Activated CD8-positive, alpha-beta T cell treated with anti-CD3 and anti-CD28 coated beads for 36 hours (primary cell): ENCODE results near the gene AHNAK. TPM values are rescaled to one million over a fixed set of nuclear protein-coding genes. Genes with fewer than 3 reads are reported as not detected.
A peak's percentile ranks its signal among the peaks of the same experiment; 100 is the strongest.

Experiments
- ATAC-seq: fragments of 200-7000 bp; cut with Tn5 transposase; one replicate; pipeline ENCODE4 v1.10.0; 2021; ENCODE audit warnings: mild to moderate bottlenecking, moderate library complexity
- CTCF ChIA-PET: fragments of 350-600 bp; sonication (Branson Sonifier 250); formaldehyde crosslinking; loops from one replicate; lab custom pipeline; 2021; ENCODE audit warnings: antibody characterized with exemption; lab: Charles Lee
- POLR2A ChIA-PET: fragments of 350-600 bp; sonication (Branson Sonifier 250); formaldehyde crosslinking; loops from one replicate; lab custom pipeline; 2021; ENCODE audit warnings: antibody characterized with exemption; lab: Charles Lee
- DNase-seq: peaks from one replicate; pipeline ENCODE4 v3.0.0-alpha.2; 2020
- H3K27ac Mint-ChIP-seq: one replicate; pipeline ENCODE4 v1.8.0; 2021; ENCODE audit warnings: mild to moderate bottlenecking, mixed read lengths
- H3K27me3 Mint-ChIP-seq: one replicate; pipeline ENCODE4 v1.8.0; 2021; ENCODE audit warnings: mixed read lengths
- H3K36me3 Mint-ChIP-seq: one replicate; pipeline ENCODE4 v1.8.0; 2021; ENCODE audit warnings: low read depth, mixed read lengths
- H3K4me1 Mint-ChIP-seq: one replicate; pipeline ENCODE4 v1.8.0; 2021; ENCODE audit warnings: low read depth, mixed read lengths
- H3K4me3 Mint-ChIP-seq: one replicate; pipeline ENCODE4 v1.8.0; 2021; ENCODE audit warnings: mild to moderate bottlenecking, moderate library complexity, mixed read lengths
- H3K9me3 Mint-ChIP-seq: one replicate; pipeline ENCODE4 v1.8.0; 2021; ENCODE audit warnings: mixed read lengths
- intact Hi-C: fragments of 100-400 bp; cut with micrococcal nuclease; formaldehyde crosslinking; loops from one replicate; pipeline ENCODE4 v1.10.0; 2022
- total RNA-seq, 2 experiments: library from RNA; stranded (reverse); gene quantifications; one replicate each; pipeline ENCODE4 v1.2.3, GENCODE V29; 2021
- TF ChIP-seq, protein P1 (sequence below): fragments of 200-600 bp; IDR thresholded peaks from one replicate; pipeline ENCODE4 v1.8.0; 2022; ENCODE audit warnings: antibody characterized with exemption, mild to moderate bottlenecking

AHNAK gene
- total RNA-seq, 2 experiments from 2014 or later = 41.1 to 43.0 TPM

DNA sequence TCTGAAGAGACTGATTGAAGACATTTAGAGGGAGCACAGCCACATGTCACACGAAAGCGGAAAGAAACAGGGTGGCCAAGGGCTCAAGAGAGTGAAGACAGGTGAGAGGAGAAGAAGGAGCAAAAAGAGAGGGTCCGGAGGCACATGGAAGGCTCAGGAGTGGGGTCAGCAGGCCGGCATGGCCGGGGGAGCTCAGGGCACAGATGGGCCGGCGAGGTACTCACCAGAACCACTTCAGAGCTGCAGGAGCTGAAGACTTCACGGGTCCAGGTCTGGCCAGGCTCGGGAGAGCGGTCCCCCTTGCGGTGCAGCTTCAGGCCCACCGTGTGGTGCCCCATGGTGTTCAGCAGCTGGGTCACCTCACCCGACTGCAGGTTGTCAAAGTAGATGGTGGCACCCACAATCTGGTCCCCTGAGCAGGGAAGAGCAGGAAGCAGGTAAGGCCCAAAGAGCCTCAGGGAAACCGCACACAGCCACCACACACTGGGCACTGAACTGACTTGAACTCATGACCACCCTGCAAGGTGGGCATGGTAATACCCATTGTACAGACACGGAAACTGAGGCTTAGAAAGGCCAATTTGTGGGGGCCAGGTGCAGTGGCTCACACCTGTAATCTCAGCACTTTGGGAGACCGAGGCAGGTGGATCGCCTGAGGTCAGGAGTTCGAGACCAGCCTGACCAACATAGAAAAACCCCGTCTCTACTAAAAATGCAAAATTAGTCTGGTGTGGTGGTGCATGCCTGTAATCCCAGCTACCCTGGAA is 11.6 kb downstream of the AHNAK start:
- no peaks in the 10 kb centered on the region for H3K9me3 Mint-ChIP-seq

DNA sequence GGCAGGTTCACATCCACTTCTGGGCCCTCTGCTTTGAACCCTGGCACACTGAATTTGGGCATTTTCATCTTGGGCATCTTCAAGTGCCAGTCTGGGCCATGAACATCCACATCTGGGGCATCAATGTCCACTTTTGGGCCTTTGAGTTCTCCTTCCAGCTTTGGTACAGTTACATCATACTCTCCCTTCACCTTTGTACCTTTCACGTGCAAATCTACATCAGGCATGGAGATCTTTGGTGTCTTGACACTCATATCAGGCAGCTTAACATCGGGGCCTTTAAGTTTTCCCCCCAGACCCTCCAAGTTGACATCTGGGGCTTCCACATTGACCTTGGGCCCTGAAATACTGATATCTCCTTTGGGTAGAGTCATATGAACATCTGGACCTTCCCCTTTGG is 14.5 kb downstream of the AHNAK start:
- Mint-ChIP-seq H3K9me3 (no peaks in the 10 kb centered on the region), H3K27ac (peak overlapping the region; percentile 28), H3K27me3 (no peaks in the 10 kb centered on the region), H3K36me3 (peaks cover 4% of the 10 kb centered on the region), H3K4me1 (peaks cover 4% of the 10 kb centered on the region), H3K4me3 (no peak overlapping the region)
- TF ChIP-seq, protein P1, sequence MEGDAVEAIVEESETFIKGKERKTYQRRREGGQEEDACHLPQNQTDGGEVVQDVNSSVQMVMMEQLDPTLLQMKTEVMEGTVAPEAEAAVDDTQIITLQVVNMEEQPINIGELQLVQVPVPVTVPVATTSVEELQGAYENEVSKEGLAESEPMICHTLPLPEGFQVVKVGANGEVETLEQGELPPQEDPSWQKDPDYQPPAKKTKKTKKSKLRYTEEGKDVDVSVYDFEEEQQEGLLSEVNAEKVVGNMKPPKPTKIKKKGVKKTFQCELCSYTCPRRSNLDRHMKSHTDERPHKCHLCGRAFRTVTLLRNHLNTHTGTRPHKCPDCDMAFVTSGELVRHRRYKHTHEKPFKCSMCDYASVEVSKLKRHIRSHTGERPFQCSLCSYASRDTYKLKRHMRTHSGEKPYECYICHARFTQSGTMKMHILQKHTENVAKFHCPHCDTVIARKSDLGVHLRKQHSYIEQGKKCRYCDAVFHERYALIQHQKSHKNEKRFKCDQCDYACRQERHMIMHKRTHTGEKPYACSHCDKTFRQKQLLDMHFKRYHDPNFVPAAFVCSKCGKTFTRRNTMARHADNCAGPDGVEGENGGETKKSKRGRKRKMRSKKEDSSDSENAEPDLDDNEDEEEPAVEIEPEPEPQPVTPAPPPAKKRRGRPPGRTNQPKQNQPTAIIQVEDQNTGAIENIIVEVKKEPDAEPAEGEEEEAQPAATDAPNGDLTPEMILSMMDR = no peak
- ATAC-seq = no peak
- ChIA-PET CTCF (no interaction called here), POLR2A (no interaction called here)
- DNase-seq = no peak
- intact Hi-C loops = no loop called here

More for the DNA sequence above, 11.6 kb downstream of the AHNAK start:
- Mint-ChIP-seq H3K4me1 (peaks cover 20% of the 10 kb centered on the region), H3K36me3 (peaks cover 4% of the 10 kb centered on the region), H3K27ac (no peak overlapping the region), H3K27me3 (no peaks in the 10 kb centered on the region), H3K4me3 (no peak overlapping the region)
- ChIA-PET POLR2A (no interaction called here), CTCF (interaction anchor here (1.1 to 1.2 kb wide), 2 partner anchors 8 to 110 kb away, joined by 4 to 8 read pairs; no protein-coding TSS in a partner anchor)
- DNase-seq (no peak), ATAC-seq (no peak)
- TF ChIP-seq, protein P1 = no peak
- intact Hi-C loops = no loop called here

DNA sequence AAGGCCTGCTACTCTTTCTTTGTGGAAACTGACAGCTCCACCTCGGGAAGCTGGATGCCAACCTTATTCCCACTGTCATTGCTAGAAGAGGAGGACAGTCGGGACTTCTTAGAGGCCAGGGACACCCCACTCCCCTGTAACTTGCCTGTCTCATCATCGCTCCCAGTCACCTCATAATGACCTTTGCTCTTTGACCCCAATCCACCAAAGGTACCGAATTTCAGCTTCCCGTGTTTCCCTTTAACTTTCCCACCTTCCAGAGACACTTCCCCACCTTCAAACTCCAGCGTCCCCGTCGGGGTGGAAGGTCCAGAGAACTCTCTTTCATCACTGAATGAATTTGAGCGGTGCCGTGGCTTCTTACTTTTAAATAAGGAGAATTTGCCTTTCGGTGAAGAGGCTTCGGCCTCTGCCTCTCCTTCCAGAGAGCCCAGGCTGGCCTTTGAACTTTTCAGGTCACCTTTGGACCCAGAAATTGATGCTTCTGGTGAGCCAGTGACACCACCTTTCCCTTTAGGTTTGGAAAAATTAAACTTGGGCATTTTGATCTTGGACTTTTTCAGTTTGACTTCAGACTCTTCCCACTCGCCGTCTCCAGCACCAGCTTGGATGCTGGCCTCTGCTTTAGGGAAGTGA is 29.8 kb downstream of the AHNAK start:
- DNase-seq (no peak), ATAC-seq (no peak)
- TF ChIP-seq, protein P1 = no peak
- Mint-ChIP-seq H3K27ac (no peak overlapping the region), H3K27me3 (no peaks in the 10 kb centered on the region), H3K4me1 (peaks cover 6% of the 10 kb centered on the region), H3K9me3 (no peaks in the 10 kb centered on the region), H3K4me3 (no peak overlapping the region), H3K36me3 (peaks cover 2% of the 10 kb centered on the region)
- ChIA-PET POLR2A (no interaction called here), CTCF (no interaction called here)
- intact Hi-C loops = no loop called here

DNA sequence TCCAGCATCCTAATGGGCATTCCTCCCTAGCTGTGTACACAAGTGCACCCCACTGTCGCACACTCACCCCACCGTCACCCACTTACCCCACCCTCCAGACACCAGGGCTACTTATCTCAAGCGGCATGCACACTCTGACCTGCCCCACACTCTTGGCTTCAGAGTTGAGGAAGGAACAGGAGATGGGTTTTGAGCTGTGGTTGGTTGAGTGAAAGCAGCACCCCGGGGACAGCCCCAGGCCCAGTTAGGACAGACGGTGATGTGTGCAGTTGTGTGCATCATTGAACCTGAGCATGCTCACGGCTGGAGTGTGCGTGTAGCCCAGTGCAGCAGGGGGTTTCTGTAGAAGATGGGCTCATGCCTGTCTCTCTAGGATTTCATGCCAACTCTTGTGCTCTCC is 32.5 kb downstream of the AHNAK start:
- H3K4me1 Mint-ChIP-seq = peaks cover 6% of the 10 kb centered on the region
- H3K27me3 Mint-ChIP-seq = no peaks in the 10 kb centered on the region
- no peaks in the 10 kb centered on the region for H3K9me3 Mint-ChIP-seq
- TF ChIP-seq, protein P1 = no peak
- DNase-seq = no peak
- intact Hi-C loops = no loop called here
- H3K27ac Mint-ChIP-seq = no peak overlapping the region
- ChIA-PET POLR2A (no interaction called here), CTCF (interaction anchor here (1.1 to 1.8 kb wide), 3 partner anchors 28 to 134 kb away, joined by 3 to 7 read pairs (median 6); no protein-coding TSS in a partner anchor)
- ATAC-seq = no peak
- H3K4me3 Mint-ChIP-seq = no peak overlapping the region
- no peaks in the 10 kb centered on the region for H3K36me3 Mint-ChIP-seq

DNA sequence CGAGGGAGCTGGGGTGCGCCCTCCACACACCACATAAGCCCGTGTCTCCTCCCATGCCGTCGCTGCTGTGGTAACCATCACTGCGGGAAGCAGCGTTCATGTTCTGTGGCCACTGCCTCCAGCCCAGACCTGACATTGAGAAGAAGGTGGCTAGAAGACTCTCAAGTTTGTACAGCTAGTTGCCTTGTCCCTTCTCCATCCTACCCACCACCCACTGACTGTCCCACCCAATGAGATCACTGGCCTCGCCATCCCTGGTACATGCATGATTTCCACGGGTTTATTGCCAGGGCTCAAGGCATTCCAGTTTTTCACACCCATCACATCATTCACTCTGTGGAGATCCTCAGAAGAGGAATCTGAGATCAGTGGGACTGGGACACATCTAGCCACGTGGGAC is 33.0 kb downstream of the AHNAK start:
- Mint-ChIP-seq H3K4me3 (no peak overlapping the region), H3K27me3 (peaks cover 3% of the 10 kb centered on the region), H3K9me3 (no peaks in the 10 kb centered on the region), H3K4me1 (peaks cover 6% of the 10 kb centered on the region), H3K27ac (no peak overlapping the region), H3K36me3 (no peaks in the 10 kb centered on the region)
- intact Hi-C loops = no loop called here
- no peak for ATAC-seq
- POLR2A ChIA-PET = no interaction called here
- CTCF ChIA-PET = interaction anchor here (1.1 to 1.8 kb wide), 2 partner anchors 29 to 134 kb away, joined by 3 to 7 read pairs; no protein-coding TSS in a partner anchor
- DNase-seq = no peak
- TF ChIP-seq, protein P1 = no peak
